GM19468 (cell line): Measurements from ENCODE around the gene MEGF6.
"Not testable (repeated sequence)": the region's sequence is repeated elsewhere in the genome, so short reads cannot be mapped to it uniquely, and the experiment has no call there.

ENCODE experiments used
- ATAC-seq: cut with Tn5 transposase; IDR thresholded peaks from one replicate; pipeline ENCODE4 v1.9.1; 2021; ENCODE audit warnings: mild to moderate bottlenecking, moderate library complexity, moderate number of reproducible peaks; ENCODE audit not compliant: unreplicated experiment; ENCODE audit errors: extremely low read depth

MEGF6 gene

GRCh38 chr1:3577711-3578432 is 33.4 kb downstream of the MEGF6 start:
- ATAC-seq: no peak

GRCh38 chr1:3577300-3577699 is 34.0 kb downstream of the MEGF6 start:
- no peak for ATAC-seq

- ATAC-seq: no peak
These were observed 35.3 kb downstream of the MEGF6 start for GRCh38 chr1:3575993-3576392.

- not testable (repeated sequence) for ATAC-seq
These were observed 35.8 kb downstream of the MEGF6 start for GRCh38 chr1:3575515-3575914.

GRCh38 chr1:3573500-3573899 is 37.8 kb downstream of the MEGF6 start:
- ATAC-seq: no peak

GRCh38 chr1:3572638-3573037 is 38.7 kb downstream of the MEGF6 start:
- not testable (repeated sequence) for ATAC-seq

- ATAC-seq: no peak
These were observed 40.0 kb downstream of the MEGF6 start for GRCh38 chr1:3571263-3571662.

GRCh38 chr1:3570066-3570986 is 41.0 kb downstream of the MEGF6 start:
- no peak for ATAC-seq

GRCh38 chr1:3569436-3569835 is 41.9 kb downstream of the MEGF6 start:
- no peak for ATAC-seq

GRCh38 chr1:3568815-3569435 is 42.4 kb downstream of the MEGF6 start:
- ATAC-seq: no peak

GRCh38 chr1:3566951-3567804 is 44.1 kb downstream of the MEGF6 start:
- no peak for ATAC-seq

- ATAC-seq: no peak
These were observed 45.1 kb downstream of the MEGF6 start for GRCh38 chr1:3566003-3566885.

GRCh38 chr1:3564921-3565831 is 46.1 kb downstream of the MEGF6 start:
- no peak for ATAC-seq

GRCh38 chr1:3563610-3564009 is 47.7 kb downstream of the MEGF6 start:
- no peak for ATAC-seq

- no peak for ATAC-seq
These were observed 48.2 kb downstream of the MEGF6 start for GRCh38 chr1:3563125-3563524.

- no peak for ATAC-seq
These were observed 48.6 kb downstream of the MEGF6 start for GRCh38 chr1:3562712-3563111.

- no peak for ATAC-seq
These were observed 49.6 kb downstream of the MEGF6 start for GRCh38 chr1:3561702-3562101.

GRCh38 chr1:3560981-3561380 is 50.3 kb downstream of the MEGF6 start:
- no peak for ATAC-seq
